Stimulated activated CD8-positive, alpha-beta memory T cell treated with anti-CD3 and anti-CD28 coated beads, Interleukin-4, amount 100 ng/mL, for 1 hour (primary cell): ENCODE results near the gene VTN.

Experiments
- DNase-seq, 2 donors: peaks; one replicate each; pipeline ENCODE4 v3.0.0-alpha.2; 2020; ENCODE audit warnings: low read depth in 2 of 2, low spot score in 1 of 2

VTN gene

GRCh38 chr17:28369684-28370034, 448 bp downstream of the VTN start:
- DNase-seq = no peak

GRCh38 chr17:28368915-28369683, 1.0 kb downstream of the VTN start:
- no peak for DNase-seq

- no peak for DNase-seq
These were observed 1.7 kb downstream of the VTN start for GRCh38 chr17:28368306-28368831.

- DNase-seq = no peak
These were observed 2.3 kb downstream of the VTN start for GRCh38 chr17:28367641-28368305.

- no peak for DNase-seq
These were observed 3.5 kb downstream of the VTN start for GRCh38 chr17:28366605-28367004.

- no peak for DNase-seq
These were observed 4.6 kb downstream of the VTN start for GRCh38 chr17:28365487-28365886.

GRCh38 chr17:28364665-28365363, 5.3 kb downstream of the VTN start, which contains the start of gene SEBOX:
Gene SEBOX (minus strand): TSS chr17:28365199. CDS start chr17:28365151, 48 bp downstream.
- DNase-seq = no peak

- DNase-seq = no peak
These were observed 6.1 kb downstream of the VTN start for GRCh38 chr17:28363776-28364650.

- DNase-seq = no peak
These were observed 6.9 kb downstream of the VTN start for GRCh38 chr17:28363186-28363585.

GRCh38 chr17:28357901-28358197, 12.3 kb downstream of the VTN start:
- DNase-seq = no peak

- DNase-seq = peak; percentile 85 to 91
These were observed 12.8 kb downstream of the VTN start, which contains the start of gene POLDIP2 for GRCh38 chr17:28357061-28357900. Gene POLDIP2 (minus strand): TSS chr17:28357527. CDS start chr17:28357448, 79 bp downstream.

- no peak for DNase-seq
These were observed 19.8 kb downstream of the VTN start for GRCh38 chr17:28350271-28350670.

- no peak for DNase-seq
These were observed 21.1 kb downstream of the VTN start for GRCh38 chr17:28348979-28349378.

GRCh38 chr17:28347261-28347891, 22.7 kb downstream of the VTN start:
- DNase-seq = no peak

- DNase-seq = no peak
These were observed 23.3 kb downstream of the VTN start for GRCh38 chr17:28346746-28347246.

- DNase-seq = no peak
These were observed 23.9 kb downstream of the VTN start for GRCh38 chr17:28346199-28346580.

- no peak for DNase-seq
These were observed 24.5 kb downstream of the VTN start for GRCh38 chr17:28345419-28346198.

- DNase-seq = no peak
These were observed 25.6 kb downstream of the VTN start for GRCh38 chr17:28344435-28344901.

- DNase-seq = no peak
These were observed 26.1 kb downstream of the VTN start for GRCh38 chr17:28344011-28344410.
